HepG2 (cell line): Measurements from ENCODE around the gene RILPL1. TPM values are rescaled to one million over a fixed set of nuclear protein-coding genes. Genes with fewer than 3 reads are reported as not detected.

ENCODE experiments used
- ATAC-seq: fragments of 200-7000 bp; cut with Tn5 transposase; 3 replicates; pipeline ENCODE4 v1.9.1; 2020; ENCODE audit warnings: mild to moderate bottlenecking, moderate library complexity
- BruUV-seq: library from RNA; stranded (reverse); fragments of 400-500 nt; replicated peaks from 2 replicates; lab custom pipeline; 2021; lab: Mats Ljungman, UMichigan
- CTCF ChIA-PET: fragments of 300-600 bp; formaldehyde crosslinking; extraction: SDS; loops from one replicate; lab custom pipeline; 2021; ENCODE audit warnings: low total read pairs, inconsistent platforms, low intra/inter-chr PET ratio; lab: Yijun Ruan, JAX
- POLR2A ChIA-PET: fragments of 350-600 bp; sonication (Branson Sonifier 250); formaldehyde crosslinking; loops from one replicate; lab custom pipeline; 2020; ENCODE audit warnings: antibody characterized with exemption, inconsistent platforms; lab: Yijun Ruan, JAX
- DNase-seq: peaks from one replicate; pipeline ENCODE4 v3.0.0-alpha.2; 2015; ENCODE audit warnings: low spot score
- FAIRE-seq: peaks from 3 replicates; lab custom pipeline; 2011; peaks lifted over from hg19 to GRCh38; lab: Jason Lieb, UNC
- H2AFZ ChIP-seq: one replicate; pipeline ENCODE4 v1.6.1; 2011; ENCODE audit warnings: low read length, inconsistent platforms
- H3K27ac ChIP-seq: fragments of 300-600 bp; 3 replicates; pipeline ENCODE4 v1.8.0; 2011; ENCODE audit warnings: mixed run types, mild to moderate bottlenecking, mixed read lengths, low read length, inconsistent platforms; ENCODE audit not compliant: insufficient read depth; ENCODE audit errors: extremely low read length
- H3K27me3 ChIP-seq, 2 experiments: fragments of 200-600 bp in 1 of 2; 2 replicates in 1 of 2; 3 replicates in 1 of 2; pipeline versions ENCODE4 v1.6.0 to v1.8.0; 2011; ENCODE audit warnings: low read length in 2 of 2, mild to moderate bottlenecking in 2 of 2, moderate library complexity in 2 of 2, inconsistent platforms in 1 of 2; ENCODE audit not compliant: insufficient read depth in 2 of 2, control insufficient read depth in 1 of 2
- H3K36me3 ChIP-seq, 2 experiments: fragments of 200-600 bp in 1 of 2; replicated peaks in 1 of 2; 2 replicates in 1 of 2; 3 replicates in 1 of 2; pipeline versions ENCODE4 v1.5.1 to v1.8.0; 2011; ENCODE audit warnings: low read length in 2 of 2, inconsistent platforms in 1 of 2; ENCODE audit not compliant: insufficient read depth in 2 of 2, control insufficient read depth in 1 of 2
- H3K4me1 ChIP-seq: 2 replicates; pipeline ENCODE4 v1.5.1; 2012; ENCODE audit warnings: low read length, inconsistent platforms; ENCODE audit not compliant: insufficient read depth
- H3K4me2 ChIP-seq: 2 replicates; pipeline ENCODE4 v1.6.0; 2011; ENCODE audit warnings: low read depth, low read length, inconsistent platforms
- H3K4me3 ChIP-seq, 3 experiments: fragments of 200-600 bp in 1 of 3; sonication (generic), shearing (Covaris generic) in 1 of 3; replicated peaks in 1 of 3; 2 replicates each; pipeline ENCODE4 v1.5.1; 2011 to 2016; ENCODE audit warnings: low read length in 3 of 3, inconsistent platforms in 2 of 3, low read depth in 2 of 3, mild to moderate bottlenecking in 2 of 3, control low read depth in 1 of 3, mixed read lengths in 1 of 3; ENCODE audit not compliant: insufficient read depth in 1 of 3
- H3K79me2 ChIP-seq: one replicate; pipeline ENCODE4 v1.6.1; 2011; ENCODE audit warnings: low read length, inconsistent platforms; ENCODE audit not compliant: insufficient read depth
- H3K9ac ChIP-seq: 2 replicates; pipeline ENCODE4 v1.6.0; 2011; ENCODE audit warnings: mild to moderate bottlenecking, low read depth, low read length, inconsistent platforms; ENCODE audit not compliant: insufficient read depth
- H3K9me3 ChIP-seq: 2 replicates; pipeline ENCODE4 v1.5.1; 2012; ENCODE audit warnings: mild to moderate bottlenecking, low read length
- H4K20me1 ChIP-seq: 2 replicates; pipeline ENCODE4 v1.6.0; 2011; ENCODE audit warnings: inconsistent platforms, mild to moderate bottlenecking, low read length, moderate library complexity; ENCODE audit not compliant: insufficient read depth
- NFYC ChIP-seq: IDR thresholded peaks from 2 replicates; pipeline ENCODE4 v1.6.1; 2016; ENCODE audit warnings: missing genetic modification reagents, missing compliant biosample characterization
- PHF8 ChIP-seq: sonication (generic); formaldehyde crosslinking; IDR thresholded peaks from 2 replicates; pipeline ENCODE4 v1.5.0; 2020; ENCODE audit warnings: missing genetic modification reagents
- RXRB ChIP-seq: IDR thresholded peaks from 2 replicates; pipeline ENCODE4 v1.6.1; 2016; ENCODE audit warnings: borderline replicate concordance, missing genetic modification reagents, missing compliant biosample characterization
- XRCC5 ChIP-seq: fragments of 200-400 bp; formaldehyde crosslinking; optimal IDR thresholded peaks from 2 replicates; pipeline ENCODE3; 2017; ENCODE audit warnings: mild to moderate bottlenecking, low read length
- YEATS4 ChIP-seq: sonication (generic); formaldehyde crosslinking; IDR thresholded peaks from 2 replicates; pipeline ENCODE4 v1.4.0; 2020; ENCODE audit warnings: missing genetic modification reagents, borderline replicate concordance
- ZFP37 ChIP-seq: sonication (generic); formaldehyde crosslinking; IDR thresholded peaks from 2 replicates; pipeline ENCODE4 v1.4.0; 2020; ENCODE audit warnings: missing genetic modification reagents, borderline replicate concordance
- ZNF318 ChIP-seq: sonication (generic); formaldehyde crosslinking; IDR thresholded peaks from 2 replicates; pipeline ENCODE4 v1.4.0; 2020; ENCODE audit warnings: mild to moderate bottlenecking, missing genetic modification reagents
- ZNF337 ChIP-seq: sonication (generic); formaldehyde crosslinking; IDR thresholded peaks from 2 replicates; pipeline ENCODE4 v1.5.1; 2020; ENCODE audit warnings: missing genetic modification reagents, low read depth, mild to moderate bottlenecking, borderline replicate concordance
- ZNF510 ChIP-seq: sonication (generic); formaldehyde crosslinking; IDR thresholded peaks from 2 replicates; pipeline ENCODE4 v1.4.0; 2020; ENCODE audit warnings: low read depth, mild to moderate bottlenecking, missing genetic modification reagents
- ZNF576 ChIP-seq: sonication (generic); formaldehyde crosslinking; IDR thresholded peaks from 2 replicates; pipeline ENCODE4 v1.4.0; 2020; ENCODE audit warnings: mild to moderate bottlenecking, missing genetic modification reagents
- ZNF746 ChIP-seq: sonication (generic); formaldehyde crosslinking; IDR thresholded peaks from 2 replicates; pipeline ENCODE4 v1.8.0; 2022; ENCODE audit warnings: mild to moderate bottlenecking, missing genetic modification reagents
- WGBS: methylation state at CpG from one replicate; pipeline ENCODE4 v1.1.6; 2017; ENCODE audit warnings: low lambda C conversion rate; 5-methylcytosine and 5-hydroxymethylcytosine counted together
- in situ Hi-C: cut with HindIII; loops from 2 replicates; pipeline ENCODE4 v1.10.0; 2017; ENCODE audit warnings: low pct_unique_long_range_greater_than_20kb; ENCODE audit not compliant: extremely low pct_ligation_motif_present
- intact Hi-C: fragments of 100-400 bp; cut with micrococcal nuclease; formaldehyde crosslinking; loops from one replicate; pipeline ENCODE4 v1.10.0; 2022; ENCODE audit not compliant: unreplicated experiment
- polyA plus RNA-seq, 8 experiments: library from polyadenylated mRNA; depleted of rRNA in 3 of 8; stranded (reverse) in 7 of 8; unstranded in 1 of 8; fragments of >200 nt; fragmentation: Illumina TruSeq in 4 of 8; extraction: Trizol in 4 of 8; gene quantifications; 2 replicates each; pipeline versions ENCODE4 v1.2.1 to v1.2.3, GENCODE V29; 2011 to 2016; ENCODE audit warnings: low read depth in 4 of 8, missing spikeins in 1 of 8, mixed read lengths in 1 of 8; ENCODE audit not compliant: insufficient read depth in 1 of 8
- total RNA-seq, 5 experiments: library from RNA; depleted of rRNA; stranded (reverse); fragments of >200 nt; fragmentation: Illumina TruSeq; extraction: Trizol; gene quantifications; 2 replicates each; pipeline ENCODE4 v1.2.3, GENCODE V29; 2016; ENCODE audit warnings: low read depth in 1 of 5

Gene RILPL1
- total and polyA plus RNA-seq, 2 of the 13 experiments (the other 11 are each of a cell fraction or from before 2014, with no cell fraction given): 5.8 to 28.4 TPM

GRCh38 chr12:123436017-123436964, 97.2 kb downstream of the RILPL1 start, which contains the start of gene RILPL2:
Gene RILPL2 (minus strand): TSS chr12:123436684. CDS start chr12:123436420, 264 bp downstream.
- H2AFZ ChIP-seq: no peak within 1 kb of the TSS
- H4K20me1 ChIP-seq: no peaks in the 10 kb centered on the region
- BruUV-seq: TSS peak; percentile 62
- H3K27ac ChIP-seq: peak within 1 kb of the TSS; percentile 64
- CTCF ChIA-PET: no interaction called here
- POLR2A ChIA-PET: interaction anchor here (1.0 to 2.0 kb wide), 3 partner anchors 12 to 147 kb away, joined by 4 to 5 read pairs (median 5); partner anchors contain the start of gene KMT5A
- FAIRE-seq: peak; percentile 62
- 1% methylated on average over 50 of the region's 69 CpGs for WGBS
- intact Hi-C loops: loop anchor here (1.0 kb wide), 1 partner anchor 47 kb away; no protein-coding TSS in a partner anchor
- DNase-seq: peak; percentile 49
- H3K9ac ChIP-seq: peak within 1 kb of the TSS; percentile 67
- peak; percentile 92 for ATAC-seq
- peaks cover 27% of the 10 kb centered on the region for H3K4me1 ChIP-seq
- no peaks in the 10 kb centered on the region for H3K9me3 ChIP-seq
- in situ Hi-C loops: no loop called here
- H3K4me3 ChIP-seq: peak within 1 kb of the TSS; percentile 73 to 92 (median 90)
- H3K27me3 ChIP-seq: no peaks in the 10 kb centered on the region
- H3K4me2 ChIP-seq: peak within 1 kb of the TSS; percentile 78
- H3K79me2 ChIP-seq: peaks cover 8% of the 10 kb centered on the region
- H3K36me3 ChIP-seq: no peaks in the 10 kb centered on the region
- TF ChIP-seq ZNF318 (CRISPR knock-in tag) (peak; percentile 83), ZNF746 (peak; percentile 62), XRCC5 (peak; percentile 18), ZFP37 (CRISPR knock-in tag) (no peak), ZNF510 (peak; percentile 51; the same call in 1 of the 2 replicates), NFYC (CRISPR knock-in tag) (peak; percentile 68), ZNF337 (CRISPR knock-in tag) (no peak), ZNF576 (CRISPR knock-in tag) (no peak), RXRB (peak; percentile 3; the same call in 1 of the 2 replicates), YEATS4 (peak; percentile 78; the same call in 1 of the 2 replicates), PHF8 (peak; percentile 77)
